ENCODE results near the gene DNM1. TPM values are rescaled to one million over a fixed set of nuclear protein-coding genes. Genes with fewer than 3 reads are reported as not detected.

DNM1 gene
- total and polyA plus RNA-seq, 2 donors (not counting 3 experiments of a cell fraction or from before 2014, with no cell fraction given), result 0.59 to 2.9 TPM

DNA sequence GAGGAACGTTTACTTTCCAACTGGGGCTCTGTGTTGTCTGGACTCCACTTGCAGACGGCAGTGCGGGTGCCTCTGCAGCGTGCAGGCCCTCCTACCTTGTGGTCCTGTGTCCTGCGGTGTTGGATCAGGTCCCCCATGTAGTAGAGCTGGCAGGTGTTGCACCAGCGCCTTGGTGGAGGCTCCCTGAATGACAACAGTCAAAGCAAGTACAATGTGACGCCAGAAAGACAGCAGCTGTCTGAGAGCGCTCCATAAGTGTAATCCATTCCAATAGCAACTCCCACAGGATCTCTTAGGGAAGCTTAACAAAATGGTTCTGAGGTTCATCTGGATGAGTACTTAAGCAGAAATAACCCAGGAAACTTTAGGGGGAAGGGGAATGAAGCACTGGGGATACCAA, 33.3 kb upstream of the DNM1 start:
- intact Hi-C loops (cut with micrococcal nuclease) (no loop called here), dilution Hi-C loops (cut with MboI; ENCODE audit: extremely low pct_ligation_motif_present, low sequenced_read_pairs) (no loop called here)
- H3K9me1 ChIP-seq (replicated peaks; ENCODE audit: control insufficient read depth, extremely low read depth, insufficient read depth, low read length), result no peaks in the 10 kb centered on the region
- no peak overlapping the region for H3K27ac ChIP-seq (ENCODE audit: insufficient read depth, low read depth, low read length)
- no peaks in the 10 kb centered on the region for H3K79me2 ChIP-seq (ENCODE audit: control insufficient read depth, insufficient read depth, low read length)
- no peak overlapping the region for H3K4me2 ChIP-seq (ENCODE audit: insufficient read depth, low read length)
- H3K9ac ChIP-seq (replicated peaks; ENCODE audit: extremely low read depth, insufficient read depth, low read length), result no peak overlapping the region
- no peak for TF ChIP-seq GATA2 (IDR thresholded peaks at IDR 0.05; ENCODE audit: insufficient read depth, insufficient read length, low read depth, low read length)
- TF ChIP-seq CTCF (IDR thresholded peaks at IDR 0.05; ENCODE audit: extremely low read depth in 1 of 2, insufficient read depth in 1 of 2, low read depth in 1 of 2, low read length in 2 of 2), result no peak
- TF ChIP-seq, protein P1, sequence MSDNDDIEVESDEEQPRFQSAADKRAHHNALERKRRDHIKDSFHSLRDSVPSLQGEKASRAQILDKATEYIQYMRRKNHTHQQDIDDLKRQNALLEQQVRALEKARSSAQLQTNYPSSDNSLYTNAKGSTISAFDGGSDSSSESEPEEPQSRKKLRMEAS (IDR thresholded peaks at IDR 0.05; ENCODE audit: insufficient read depth, insufficient read length), result no peak
- no peak for TF ChIP-seq POLR2A (IDR thresholded peaks at IDR 0.05; ENCODE audit: low read depth, low read length)
- no peak for TF ChIP-seq JUN (IDR thresholded peaks at IDR 0.05; ENCODE audit: borderline replicate concordance, insufficient read depth, insufficient read length, low read depth)
- no peak for TF ChIP-seq FOS (IDR thresholded peaks at IDR 0.05; ENCODE audit: borderline replicate concordance, insufficient read depth, low read length)
- TF ChIP-seq MYC (IDR thresholded peaks at IDR 0.05; ENCODE audit: low read depth, low read length), result no peak
- TF ChIP-seq EZH2 (IDR thresholded peaks at IDR 0.05; ENCODE audit: borderline replicate concordance, low read depth, low read length, severe bottlenecking), result no peak
- TF ChIP-seq POLR2AphosphoS5 (IDR thresholded peaks at IDR 0.05; ENCODE audit: insufficient read depth, low read depth, low read length), result no peak
- H3K4me1 ChIP-seq (ENCODE audit: control insufficient read depth, extremely low read depth, insufficient read depth, low read length), result no peaks in the 10 kb centered on the region
- H3K9me3 ChIP-seq (replicated peaks; ENCODE audit: control insufficient read depth, insufficient read depth, low read length), result no peaks in the 10 kb centered on the region
- H4K20me1 ChIP-seq (replicated peaks; ENCODE audit: control insufficient read depth, extremely low read depth, insufficient read depth, low read length), result no peaks in the 10 kb centered on the region
- H3K36me3 ChIP-seq (ENCODE audit: control insufficient read depth in 2 of 2, extremely low read depth in 1 of 2, insufficient read depth in 2 of 2, low read length in 2 of 2), result peaks cover 8 to 45% of the 10 kb centered on the region in 2 experiments
- H2AFZ ChIP-seq (ENCODE audit: low read depth, low read length), result no peak overlapping the region
- no TSS peak for BruUV-seq (replicated peaks)
- DNase-seq (ENCODE audit: low read depth, low spot score) (no peak), FAIRE-seq (no peak)
- ChIA-PET POLR2A (no interaction called here), CTCF (interaction anchor here (0.8 kb wide), 1 partner anchor 12 kb away, joined by 3 read pairs; no protein-coding TSS in a partner anchor)
- no peaks in the 10 kb centered on the region for H3K27me3 ChIP-seq (ENCODE audit: control insufficient read depth in 2 of 2, insufficient read depth in 2 of 2, low read length in 2 of 2)
- no peak overlapping the region for H3K4me3 ChIP-seq (replicated peaks in 1 of 3; ENCODE audit: insufficient read depth in 1 of 3, low read depth in 1 of 3, low read length in 3 of 3)
